ENCODE data around the gene DDX46. TPM values are rescaled to one million over a fixed set of nuclear protein-coding genes. Genes with fewer than 3 reads are reported as not detected.
A peak's percentile ranks its signal among the peaks of the same experiment; 100 is the strongest.

Gene DDX46
- total and polyA plus RNA-seq, 2 donors (not counting 1 experiment from before 2014, with no cell fraction given) = 18.7 to 38.1 TPM

DNA sequence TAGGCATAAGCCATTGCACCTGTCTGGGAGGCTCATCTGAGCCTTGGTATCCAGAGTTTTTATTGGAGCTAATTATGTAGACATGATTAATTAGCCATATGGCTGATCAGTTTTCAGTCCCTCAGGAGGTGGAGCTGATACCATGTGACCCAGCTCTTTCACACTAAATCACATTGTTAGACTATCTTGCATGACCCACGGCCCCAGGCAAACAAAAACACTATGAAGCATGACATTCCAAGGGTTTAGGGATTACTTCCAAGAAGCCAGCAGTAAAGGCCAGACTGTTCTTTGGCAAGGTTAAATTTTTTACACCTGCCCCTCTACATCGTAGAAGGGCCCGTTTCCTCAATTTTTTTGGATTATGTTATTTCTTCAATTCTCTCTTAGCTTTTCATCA, 82.2 kb downstream of the DDX46 start:
- Histone ChIP-seq H3K4me1 (ENCODE audit: control insufficient read depth, extremely low read depth, insufficient read depth, low read length) (peaks cover 10% of the 10 kb centered on the region), H3K27ac (ENCODE audit: insufficient read depth, low read length) (no peak overlapping the region), H2AFZ (ENCODE audit: low read length) (no peak overlapping the region), H3K4me3 (replicated peaks in 1 of 4; ENCODE audit: control extremely low read depth in 1 of 4, insufficient read depth in 1 of 4, low read depth in 3 of 4, low read length in 4 of 4) (no peak overlapping the region), H4K20me1 (ENCODE audit: control insufficient read depth, extremely low read depth, insufficient read depth, low read length) (no peaks in the 10 kb centered on the region), H3K9ac (ENCODE audit: insufficient read depth, low read length) (no peak overlapping the region), H3K27me3 (ENCODE audit: control insufficient read depth, insufficient read depth, low read length) (no peaks in the 10 kb centered on the region), H3K79me2 (ENCODE audit: control insufficient read depth, insufficient read depth, low read length) (no peaks in the 10 kb centered on the region), H3K4me2 (ENCODE audit: extremely low read depth, insufficient read depth, low read length) (no peak overlapping the region), H3K36me3 (ENCODE audit: control insufficient read depth, insufficient read depth, low read length) (no peaks in the 10 kb centered on the region), H3K9me3 (ENCODE audit: control insufficient read depth, insufficient read depth, low read depth, low read length) (no peaks in the 10 kb centered on the region)
- TF ChIP-seq CTCF (conservative IDR thresholded peaks at IDR 0.05 in 1 of 2, IDR thresholded peaks at IDR 0.05 in 1 of 2; ENCODE audit: low read depth in 1 of 2, low read length in 2 of 2) = no peak
- TF ChIP-seq EZH2 (IDR thresholded peaks at IDR 0.05; ENCODE audit: low read length, missing control alignments) = no peak
- DNase-seq (ENCODE audit: low read depth in 2 of 2) = no peak

DNA sequence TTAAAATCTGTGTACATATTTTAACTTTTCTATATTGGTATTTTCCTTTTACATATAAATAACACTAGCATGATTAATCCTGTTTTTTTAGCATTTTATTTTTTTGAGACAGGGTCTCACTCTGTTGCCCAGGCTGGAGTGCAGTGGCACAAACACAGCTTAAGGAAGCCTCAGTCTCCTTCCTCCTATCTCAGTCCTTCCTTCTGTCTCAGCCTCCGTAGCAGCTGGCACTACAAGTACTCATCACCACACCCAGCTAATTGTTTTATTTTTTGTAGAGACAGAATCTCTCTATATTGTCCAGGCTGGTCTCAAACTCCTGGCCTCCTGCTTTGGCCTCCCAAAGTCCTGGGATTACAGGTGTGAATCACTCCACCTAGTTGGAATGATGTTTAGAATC, 85.7 kb downstream of the DDX46 start:
- Histone ChIP-seq H3K4me3 (replicated peaks in 1 of 4; ENCODE audit: control extremely low read depth in 1 of 4, insufficient read depth in 1 of 4, low read depth in 3 of 4, low read length in 4 of 4) (no peak overlapping the region), H3K79me2 (ENCODE audit: control insufficient read depth, insufficient read depth, low read length) (peaks cover 29% of the 10 kb centered on the region), H2AFZ (ENCODE audit: low read length) (no peak overlapping the region), H3K27ac (ENCODE audit: insufficient read depth, low read length) (no peak overlapping the region), H3K4me2 (ENCODE audit: extremely low read depth, insufficient read depth, low read length) (no peak overlapping the region), H3K27me3 (ENCODE audit: control insufficient read depth, insufficient read depth, low read length) (no peaks in the 10 kb centered on the region), H3K4me1 (ENCODE audit: control insufficient read depth, extremely low read depth, insufficient read depth, low read length) (peaks cover 10% of the 10 kb centered on the region), H3K9me3 (ENCODE audit: control insufficient read depth, insufficient read depth, low read depth, low read length) (no peaks in the 10 kb centered on the region), H3K36me3 (ENCODE audit: control insufficient read depth, insufficient read depth, low read length) (no peaks in the 10 kb centered on the region), H4K20me1 (ENCODE audit: control insufficient read depth, extremely low read depth, insufficient read depth, low read length) (no peaks in the 10 kb centered on the region), H3K9ac (ENCODE audit: insufficient read depth, low read length) (no peak overlapping the region)
- TF ChIP-seq EZH2 (IDR thresholded peaks at IDR 0.05; ENCODE audit: low read length, missing control alignments) (no peak), CTCF (conservative IDR thresholded peaks at IDR 0.05 in 1 of 2, IDR thresholded peaks at IDR 0.05 in 1 of 2; ENCODE audit: low read depth in 1 of 2, low read length in 2 of 2) (no peak)
- no peak for DNase-seq (ENCODE audit: low read depth in 2 of 2)

DNA sequence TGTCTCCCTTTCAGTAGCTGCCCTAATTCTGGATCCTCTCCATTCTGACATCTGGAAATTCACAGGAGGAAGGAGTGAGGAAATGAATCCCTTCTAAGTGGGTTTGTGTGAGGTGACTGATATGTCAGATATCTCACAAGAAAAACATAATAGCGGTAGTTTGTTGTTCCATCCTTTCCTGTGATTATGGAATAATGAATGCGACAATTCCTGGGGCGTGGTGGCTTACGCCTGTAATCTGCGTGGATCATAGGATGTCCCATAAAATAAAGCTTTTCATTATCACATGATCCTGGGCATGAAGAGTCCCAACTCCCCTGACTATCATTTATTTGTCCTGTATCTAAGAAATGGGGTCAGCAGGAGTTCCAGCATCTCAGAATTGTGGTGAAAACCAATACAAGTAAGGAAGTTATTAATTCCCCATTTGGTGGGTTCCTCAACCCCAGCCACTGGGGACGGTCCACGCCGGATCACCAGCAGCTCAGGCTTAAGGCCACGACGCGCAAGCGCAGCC, 86.8 kb downstream of the DDX46 start:
- TF ChIP-seq EZH2 (IDR thresholded peaks at IDR 0.05; ENCODE audit: low read length, missing control alignments) (no peak), CTCF (conservative IDR thresholded peaks at IDR 0.05 in 1 of 2, IDR thresholded peaks at IDR 0.05 in 1 of 2; ENCODE audit: low read depth in 1 of 2, low read length in 2 of 2) (no peak)
- H4K20me1 ChIP-seq (ENCODE audit: control insufficient read depth, extremely low read depth, insufficient read depth, low read length) = no peaks in the 10 kb centered on the region
- peak overlapping the region; percentile 94 for H3K9ac ChIP-seq (ENCODE audit: insufficient read depth, low read length)
- H3K4me3 ChIP-seq (replicated peaks in 1 of 4; ENCODE audit: control extremely low read depth in 1 of 4, insufficient read depth in 1 of 4, low read depth in 3 of 4, low read length in 4 of 4) = peak overlapping the region; percentile 8 to 81 (median 32)
- peak overlapping the region; percentile 83 for H3K4me2 ChIP-seq (ENCODE audit: extremely low read depth, insufficient read depth, low read length)
- DNase-seq (ENCODE audit: low read depth in 2 of 2) = peak in 1 of 2 donors; percentile 36
- H3K27me3 ChIP-seq (ENCODE audit: control insufficient read depth, insufficient read depth, low read length) = no peaks in the 10 kb centered on the region
- peaks cover 38% of the 10 kb centered on the region for H3K79me2 ChIP-seq (ENCODE audit: control insufficient read depth, insufficient read depth, low read length)
- peak overlapping the region; percentile 71 for H2AFZ ChIP-seq (ENCODE audit: low read length)
- no peaks in the 10 kb centered on the region for H3K9me3 ChIP-seq (ENCODE audit: control insufficient read depth, insufficient read depth, low read depth, low read length)
- H3K4me1 ChIP-seq (ENCODE audit: control insufficient read depth, extremely low read depth, insufficient read depth, low read length) = peaks cover 10% of the 10 kb centered on the region
- no peaks in the 10 kb centered on the region for H3K36me3 ChIP-seq (ENCODE audit: control insufficient read depth, insufficient read depth, low read length)
- H3K27ac ChIP-seq (ENCODE audit: insufficient read depth, low read length) = peak overlapping the region; percentile 88
